ENCODE results near the gene KCNIP4.

KCNIP4 gene

DNA sequence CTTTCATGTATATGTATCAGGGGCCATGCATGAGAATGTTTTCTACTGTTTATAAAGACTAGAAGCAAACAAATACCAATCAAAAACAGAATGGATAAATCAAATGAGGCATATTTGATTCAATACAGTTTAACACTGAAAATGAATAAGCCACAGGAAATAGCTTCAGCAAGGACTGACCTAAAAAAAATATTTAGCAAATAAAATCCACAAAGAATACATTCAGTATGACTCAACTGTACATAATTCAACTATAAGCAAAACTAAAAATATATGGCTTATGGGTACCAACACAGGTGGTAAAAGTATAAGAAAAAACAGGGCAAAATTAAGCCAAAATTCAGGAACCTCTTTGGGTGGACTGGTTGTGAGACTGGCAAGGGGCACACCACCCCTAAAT lies 112.9 kb downstream of the KCNIP4 start:
- DNase-seq, result no peak

DNA sequence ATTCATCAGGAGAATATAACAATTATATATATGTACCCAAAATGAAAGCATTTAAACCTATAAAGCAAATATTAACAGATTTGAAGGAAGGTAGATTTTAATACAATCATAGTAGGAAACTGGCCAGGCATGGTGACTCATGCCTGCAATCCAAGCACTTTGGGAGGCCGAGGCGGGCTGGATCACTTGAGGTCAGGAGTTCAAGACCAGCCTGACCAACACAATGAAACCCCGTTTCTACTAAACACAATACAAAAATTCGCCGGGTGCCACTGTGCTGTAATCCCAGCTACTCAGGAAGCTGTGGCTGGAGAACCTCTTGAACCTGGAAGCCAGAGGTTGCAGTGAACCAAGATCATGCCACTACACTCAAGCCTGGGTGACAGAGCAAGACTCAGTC lies 118.3 kb downstream of the KCNIP4 start:
- no peak for DNase-seq

DNA sequence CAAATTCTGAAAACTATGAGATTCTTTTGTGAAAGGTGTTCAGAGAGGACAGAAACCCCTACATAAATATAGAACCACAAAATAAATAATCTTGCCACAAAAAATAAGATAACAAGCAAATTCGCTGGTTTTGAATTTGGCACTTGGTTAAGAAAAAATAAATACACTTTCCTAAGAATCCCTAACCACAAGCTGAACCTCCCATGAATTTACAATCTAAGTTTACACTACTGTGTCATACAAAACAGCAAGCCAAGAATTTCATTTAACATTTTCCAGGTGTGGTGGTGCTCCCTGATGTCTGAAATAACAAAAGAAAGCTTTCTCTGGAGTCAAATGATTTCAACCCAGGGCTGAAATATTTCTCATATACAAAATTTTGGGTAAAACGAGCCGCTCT lies 121.0 kb downstream of the KCNIP4 start:
- no peak for DNase-seq

DNA sequence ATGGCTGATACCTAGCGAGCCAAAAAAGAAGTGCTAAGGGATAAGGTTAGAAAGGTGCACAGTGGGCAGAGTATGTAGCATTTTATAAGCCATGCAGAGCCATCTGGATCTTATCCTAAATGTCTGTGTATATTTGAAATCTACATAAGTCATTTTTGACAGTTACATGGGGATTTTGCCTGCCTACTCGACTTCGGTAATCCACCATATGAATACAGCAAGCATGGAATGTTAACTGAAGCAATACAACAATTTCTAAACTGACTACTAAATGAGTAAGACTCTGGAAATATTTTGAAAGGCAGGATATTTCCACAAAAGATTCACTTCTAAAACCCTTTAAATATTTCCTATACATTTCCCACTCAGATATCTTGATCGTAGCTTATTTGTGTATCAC lies 122.5 kb downstream of the KCNIP4 start:
- no peak for DNase-seq

DNA sequence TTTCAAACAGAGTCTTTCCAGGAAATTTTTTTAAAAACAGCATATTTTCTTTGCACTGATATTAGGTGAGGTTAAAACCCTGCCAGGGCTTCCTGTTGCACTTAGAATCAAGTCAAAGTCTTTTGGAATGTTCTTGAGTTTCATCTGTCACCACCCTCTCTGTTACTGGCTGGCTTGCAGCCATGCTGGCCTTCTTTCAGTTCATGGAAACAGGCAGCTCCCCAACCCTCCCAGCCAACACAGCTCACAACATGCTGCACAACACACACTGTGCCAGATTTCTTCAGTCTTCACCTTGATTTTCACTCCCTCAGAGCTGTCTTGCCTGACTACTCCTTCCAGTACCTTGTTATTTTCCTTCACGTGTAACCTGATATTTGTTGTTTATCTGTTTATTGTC lies 129.5 kb downstream of the KCNIP4 start:
- no peak for DNase-seq

DNA sequence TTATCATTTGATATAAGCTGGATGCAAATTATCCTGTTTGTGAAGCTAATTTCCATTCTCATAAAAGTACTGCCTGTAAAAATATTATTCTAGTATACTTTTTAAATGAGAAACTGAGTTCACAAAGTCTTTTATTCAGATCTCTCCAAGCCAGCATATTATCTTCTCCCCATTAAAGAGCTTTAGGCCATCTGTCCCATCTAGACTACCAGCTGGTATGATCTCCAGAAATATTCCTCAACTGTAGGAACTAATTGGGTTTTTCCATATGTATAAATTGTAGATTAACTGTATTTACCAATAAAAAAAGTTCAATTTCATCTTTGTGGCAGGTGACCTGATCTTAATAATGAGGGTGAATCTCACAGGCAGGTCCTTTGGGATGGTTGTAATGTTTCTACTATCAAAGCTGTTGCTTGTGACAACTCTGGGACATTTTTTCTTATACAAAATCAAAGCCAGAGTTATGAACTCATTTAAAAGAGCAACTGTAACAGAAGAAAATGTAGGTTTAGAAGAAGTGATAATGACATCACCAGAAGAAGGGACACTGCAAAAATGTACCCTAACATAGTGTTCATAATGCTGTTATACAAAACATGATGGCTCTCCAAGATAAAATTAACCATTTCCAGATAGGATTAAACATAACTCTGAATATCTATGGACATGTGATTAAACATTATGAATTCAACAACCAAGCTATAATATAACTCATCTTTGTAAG lies 132.8 kb downstream of the KCNIP4 start:
- DNase-seq, result no peak

DNA sequence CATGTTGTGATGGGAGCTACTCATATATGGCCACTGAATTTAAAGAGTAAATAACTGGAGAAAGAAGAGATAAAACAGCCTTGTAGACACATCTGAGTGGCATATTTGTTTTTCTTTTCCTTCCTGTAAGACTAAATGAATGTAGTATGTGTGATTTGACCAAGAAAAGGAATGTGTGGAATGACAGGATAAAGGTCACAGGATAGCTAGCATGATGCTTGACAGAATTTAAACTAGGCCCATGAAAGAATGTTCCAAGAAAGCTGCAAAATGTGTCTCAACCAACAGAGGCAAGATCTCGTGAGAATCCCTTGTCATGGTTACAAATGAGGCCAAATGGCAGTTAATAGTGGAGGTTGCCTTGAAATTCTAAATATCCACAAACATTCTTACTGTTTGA lies 137.0 kb downstream of the KCNIP4 start:
- DNase-seq, result no peak

DNA sequence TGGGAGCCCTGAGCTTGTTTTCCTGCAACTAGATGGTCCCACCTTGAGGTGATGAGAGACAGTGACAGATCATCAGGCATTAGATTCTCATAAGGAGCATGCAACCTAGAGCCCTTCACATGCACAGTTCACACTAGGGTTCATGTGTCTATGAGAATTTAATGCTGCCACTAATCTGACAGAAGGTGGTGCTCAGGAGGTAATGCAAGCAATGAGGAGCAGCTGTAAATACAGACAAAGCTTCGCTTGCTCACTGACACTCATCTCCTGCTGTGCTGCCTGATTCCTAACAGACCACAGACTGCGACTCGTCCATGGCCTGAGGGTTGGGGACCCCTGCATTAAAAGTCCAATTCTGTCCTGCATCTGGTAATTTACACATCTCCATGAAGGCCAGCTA lies 141.6 kb downstream of the KCNIP4 start:
- DNase-seq, result no peak

DNA sequence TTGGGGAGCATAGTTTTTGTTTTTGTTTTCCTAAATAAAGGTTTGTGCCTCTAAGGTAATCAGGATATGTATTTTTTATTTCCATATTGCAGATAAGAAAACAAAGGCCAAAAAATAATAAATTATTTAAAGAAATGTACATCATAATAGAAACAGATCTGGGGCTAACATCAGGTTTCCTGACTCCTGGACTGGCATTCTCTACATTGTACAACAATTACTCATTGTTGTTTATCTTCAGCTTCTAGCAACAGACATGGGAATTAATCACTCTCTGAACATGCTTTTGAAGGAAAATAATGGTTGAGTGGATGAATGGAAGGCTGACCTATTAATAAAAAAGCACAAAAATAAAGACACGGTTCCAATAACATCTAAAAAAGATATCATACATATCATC lies 146.2 kb downstream of the KCNIP4 start:
- no peak for DNase-seq

DNA sequence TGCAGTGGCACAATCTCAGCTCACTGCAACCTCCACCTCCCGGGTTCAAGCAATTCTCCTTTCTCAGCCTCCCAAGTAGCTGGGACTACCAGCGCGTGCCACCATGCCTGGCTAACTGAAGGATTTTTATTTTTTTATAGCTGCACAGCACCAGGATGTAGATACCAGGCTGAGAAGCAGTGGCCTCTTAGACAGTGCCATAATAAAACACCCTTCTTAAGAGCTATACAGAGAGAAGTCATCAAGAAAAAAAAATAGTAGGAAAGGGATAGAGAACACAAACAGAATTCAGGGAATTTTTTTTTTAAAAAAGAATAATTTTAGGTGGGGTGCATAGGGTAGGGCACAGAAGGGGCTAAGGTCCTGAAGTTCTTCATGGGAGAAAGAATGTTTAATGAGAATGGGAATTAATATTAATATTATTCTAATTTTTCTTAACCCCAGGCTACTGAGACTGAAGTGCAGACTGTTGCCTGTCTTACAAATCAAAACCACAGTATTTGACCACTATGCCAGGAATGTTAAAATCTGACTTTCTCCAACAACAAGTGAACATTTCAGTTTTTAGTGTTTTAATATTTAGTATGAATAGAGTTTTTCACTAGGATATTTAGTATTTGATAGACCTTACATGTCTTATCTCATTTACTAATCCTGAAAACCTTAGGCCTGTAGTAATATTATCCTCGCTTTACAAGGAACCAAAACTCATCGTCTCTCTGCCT lies 146.7 kb downstream of the KCNIP4 start:
- DNase-seq, result no peak

DNA sequence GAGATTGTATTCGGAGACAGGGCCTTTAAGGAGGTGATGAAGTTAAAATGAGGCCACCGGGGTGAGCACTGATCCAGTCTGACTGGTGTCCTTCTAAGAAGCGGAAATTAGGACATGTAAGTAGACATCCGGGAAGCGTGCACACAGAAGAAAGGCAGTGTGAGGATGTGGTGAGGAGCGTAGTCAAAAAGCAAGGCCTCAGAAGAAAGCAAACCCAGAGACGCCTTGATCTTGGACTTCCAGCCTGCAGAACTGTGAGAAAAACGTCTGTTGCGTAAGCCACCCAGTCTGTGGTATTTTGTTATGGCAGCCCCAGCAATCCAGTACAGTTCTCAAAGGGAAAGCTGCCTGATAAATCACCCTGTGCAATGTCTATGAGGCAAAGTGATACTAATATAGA lies 153.5 kb downstream of the KCNIP4 start:
- no peak for DNase-seq

DNA sequence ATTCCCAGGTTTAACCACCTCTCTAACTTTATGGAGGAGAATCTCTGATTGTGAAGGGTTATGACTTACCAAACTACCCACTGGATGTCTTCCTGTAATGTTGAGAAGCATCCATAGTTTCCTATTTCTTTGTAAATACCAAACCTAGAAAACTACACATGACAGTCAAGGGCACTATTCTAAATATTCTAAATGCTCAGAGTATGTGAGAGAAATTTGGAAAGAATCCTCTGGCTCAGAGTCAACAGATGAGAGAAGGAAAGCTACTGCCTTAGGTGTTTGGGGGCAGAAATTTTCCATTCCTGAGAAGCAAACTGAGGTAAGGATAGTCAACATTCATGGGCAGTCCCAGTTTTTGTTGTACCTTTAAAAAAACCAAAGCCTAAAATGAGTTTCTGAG lies 155.8 kb downstream of the KCNIP4 start:
- DNase-seq, result no peak

DNA sequence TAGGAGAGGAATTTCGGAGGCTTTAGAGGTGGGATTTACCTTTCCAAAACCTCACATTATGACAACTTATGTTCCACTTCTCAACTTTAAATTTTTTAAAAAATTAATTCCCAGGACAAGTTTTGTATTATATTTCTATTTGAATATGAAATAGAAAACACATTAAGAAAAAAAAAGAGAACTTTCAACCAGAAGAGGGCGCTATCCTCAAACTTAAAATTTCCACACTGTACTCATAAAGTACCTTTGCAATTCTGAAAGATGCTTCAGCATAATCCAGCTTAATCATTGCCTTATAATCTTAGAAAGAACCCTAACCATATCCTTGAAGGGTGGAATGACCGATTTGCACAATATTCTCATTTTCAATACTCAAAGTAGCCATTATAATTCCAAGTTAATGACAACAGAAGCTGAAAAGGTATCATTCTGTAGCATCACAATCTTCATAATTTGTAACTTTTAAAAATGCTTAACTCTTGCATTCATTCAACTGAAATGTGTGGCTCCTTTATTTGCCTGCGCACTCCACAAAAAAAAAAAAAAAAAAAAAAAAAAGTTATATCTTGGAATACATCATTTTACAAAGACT lies 158.0 kb downstream of the KCNIP4 start:
- DNase-seq, result peak; percentile 3

DNA sequence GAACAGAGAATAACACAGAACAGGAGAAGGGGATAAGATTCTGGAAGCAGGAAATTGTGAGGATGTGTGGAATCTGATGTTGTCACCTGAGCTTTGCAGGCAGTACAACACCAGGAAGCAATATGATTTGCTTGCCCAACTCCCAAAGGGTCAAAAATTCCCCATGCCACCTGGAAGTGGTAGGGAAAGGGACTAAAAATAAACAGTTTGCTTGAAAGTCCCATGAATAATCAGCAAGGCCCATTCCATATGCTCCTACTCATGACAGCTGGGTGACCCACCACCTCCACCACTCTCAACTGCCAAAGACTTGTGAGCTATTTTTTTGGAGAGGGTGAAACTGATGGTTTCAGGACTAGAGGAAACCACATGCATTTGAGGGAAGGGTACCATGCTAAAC lies 168.4 kb downstream of the KCNIP4 start:
- DNase-seq, result no peak

DNA sequence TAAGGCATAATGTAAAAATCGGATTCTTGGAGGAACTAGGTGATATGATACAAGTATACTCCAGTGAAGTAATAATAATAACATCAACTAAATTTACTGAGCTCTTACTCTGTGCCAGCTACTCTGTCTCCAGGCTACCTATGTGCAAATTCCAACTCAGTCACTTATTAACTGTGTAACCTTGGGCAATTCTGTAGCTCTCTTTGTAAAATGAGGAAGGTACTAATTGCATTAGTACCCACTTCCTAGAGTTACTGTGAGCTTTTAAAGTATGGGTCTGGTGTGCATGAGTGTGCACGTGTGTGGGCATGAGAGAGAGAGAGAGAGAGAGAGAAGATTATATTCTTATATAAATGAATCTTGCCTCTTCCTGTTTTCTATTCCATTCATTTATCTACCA lies 169.9 kb downstream of the KCNIP4 start:
- no peak for DNase-seq

DNA sequence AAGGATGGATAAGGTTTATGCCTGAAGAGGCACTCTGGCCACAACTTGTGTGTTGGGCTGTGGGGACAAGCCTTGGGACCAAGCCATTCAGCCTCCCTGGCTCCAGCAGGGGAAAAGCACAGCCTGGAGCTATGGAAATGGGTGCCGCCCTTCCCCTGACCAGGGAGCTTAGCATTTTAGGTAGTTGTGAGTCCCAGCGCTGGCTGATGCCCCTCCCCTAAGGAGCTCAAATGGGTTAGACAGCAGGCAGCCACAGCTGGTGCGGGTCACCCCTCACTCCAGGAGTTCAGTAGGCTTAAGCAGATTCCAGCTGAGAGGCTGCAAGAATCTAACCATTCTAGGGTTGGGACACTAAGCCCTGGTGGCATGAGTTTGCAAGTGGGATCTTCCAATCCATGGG lies 172.9 kb downstream of the KCNIP4 start:
- DNase-seq, result no peak

DNA sequence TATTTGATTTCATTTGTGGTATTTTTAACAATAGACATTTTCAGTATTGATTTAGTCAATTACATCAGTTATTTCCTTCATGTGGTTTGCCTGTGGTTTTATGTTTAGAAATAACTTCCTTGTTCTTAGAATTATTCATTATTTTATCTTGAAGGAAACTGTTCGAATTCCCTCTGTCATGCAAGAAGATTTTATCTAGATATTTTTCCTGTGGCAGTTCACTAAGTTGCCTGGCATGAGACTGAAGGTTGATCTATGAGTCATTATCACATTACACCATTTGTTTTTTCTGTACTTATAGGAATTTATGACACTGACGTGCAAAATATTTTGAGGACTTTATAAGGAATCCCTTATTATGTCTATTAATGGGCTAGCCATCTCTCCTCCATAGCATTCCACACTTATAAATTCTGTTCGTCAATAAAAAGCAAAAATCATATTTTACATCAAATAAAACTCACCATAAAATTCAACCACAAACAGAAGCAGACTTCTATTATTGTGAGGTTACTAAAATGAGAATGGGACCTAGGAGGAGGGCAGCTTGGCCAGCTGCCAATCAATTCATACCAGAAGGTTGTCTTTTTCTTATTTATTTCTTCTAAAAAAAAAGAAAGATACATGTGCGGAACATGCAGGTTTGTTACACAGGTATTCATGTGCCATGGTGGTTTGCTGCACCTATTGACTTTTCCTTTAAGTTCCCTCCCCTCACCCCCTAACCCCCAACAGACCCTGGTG lies 179.0 kb downstream of the KCNIP4 start:
- no peak for DNase-seq

DNA sequence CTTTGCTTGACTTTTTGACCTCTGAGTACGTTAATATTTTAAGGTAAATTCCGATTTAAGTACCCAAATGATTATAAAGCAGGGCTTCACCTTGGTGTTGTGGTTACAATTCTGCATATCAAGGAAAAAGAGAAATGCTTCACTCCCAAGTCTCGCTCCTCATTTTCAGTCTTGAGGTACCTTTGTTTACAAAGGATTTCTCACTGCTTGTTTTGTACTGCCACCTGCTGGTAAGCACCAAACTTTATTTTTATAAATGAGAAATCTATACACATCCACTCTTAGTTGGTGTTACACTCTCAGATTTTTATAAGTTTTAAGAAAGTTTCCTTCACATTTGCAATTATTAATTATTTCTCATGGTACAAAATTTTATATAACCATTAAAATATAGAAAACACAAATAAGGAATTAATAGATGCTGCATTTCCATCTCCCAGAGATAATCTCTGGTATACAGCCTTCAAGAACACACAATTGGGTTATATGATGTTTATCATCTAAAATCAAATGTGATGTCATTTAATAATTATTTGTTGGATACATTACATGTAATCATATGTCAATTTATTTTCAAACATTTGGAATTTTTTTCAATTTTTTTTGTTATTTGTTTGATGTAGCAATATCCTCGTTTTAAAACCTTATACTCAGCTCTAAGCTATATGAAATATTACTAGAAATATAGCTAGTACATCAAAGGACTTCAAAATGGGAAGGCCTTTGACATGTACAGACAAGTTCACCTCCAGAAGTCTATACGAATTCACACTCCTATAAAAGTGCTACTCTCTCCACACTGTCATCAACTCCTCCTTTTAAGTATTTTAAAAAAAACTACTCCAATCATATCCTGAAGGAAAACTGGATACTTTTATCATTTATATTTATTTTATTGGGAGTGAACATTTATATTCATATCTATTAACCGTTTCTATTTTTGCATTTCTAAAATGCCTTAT lies 179.9 kb downstream of the KCNIP4 start:
- DNase-seq, result no peak

DNA sequence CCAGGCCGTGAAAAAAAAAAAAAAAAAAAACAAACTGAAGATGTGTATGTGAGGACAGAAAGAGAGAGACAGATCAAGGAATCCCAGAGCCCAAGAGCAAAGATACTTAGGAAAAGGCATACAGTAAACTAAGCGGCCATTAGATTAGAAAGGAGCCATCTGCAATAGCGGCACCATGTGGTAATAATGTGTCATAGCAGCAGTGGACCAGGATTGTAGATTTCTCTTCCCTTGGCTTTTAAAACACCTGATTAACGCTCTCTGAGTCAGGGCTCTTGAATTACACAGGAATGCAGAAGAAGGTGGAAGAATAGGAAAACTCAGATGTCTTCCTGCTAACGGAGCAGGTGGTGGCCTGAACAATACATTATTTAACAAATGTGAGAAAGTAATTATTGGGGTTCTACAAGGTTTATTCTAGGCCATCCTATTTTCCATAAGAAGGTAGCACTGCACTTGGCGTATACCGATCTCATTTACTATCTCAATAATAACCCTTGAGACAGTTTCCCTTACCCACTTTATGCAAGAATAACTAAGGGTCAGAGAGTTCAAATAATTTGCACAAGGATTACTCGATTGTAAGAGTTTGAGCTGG lies 182.7 kb downstream of the KCNIP4 start:
- no peak for DNase-seq

DNA sequence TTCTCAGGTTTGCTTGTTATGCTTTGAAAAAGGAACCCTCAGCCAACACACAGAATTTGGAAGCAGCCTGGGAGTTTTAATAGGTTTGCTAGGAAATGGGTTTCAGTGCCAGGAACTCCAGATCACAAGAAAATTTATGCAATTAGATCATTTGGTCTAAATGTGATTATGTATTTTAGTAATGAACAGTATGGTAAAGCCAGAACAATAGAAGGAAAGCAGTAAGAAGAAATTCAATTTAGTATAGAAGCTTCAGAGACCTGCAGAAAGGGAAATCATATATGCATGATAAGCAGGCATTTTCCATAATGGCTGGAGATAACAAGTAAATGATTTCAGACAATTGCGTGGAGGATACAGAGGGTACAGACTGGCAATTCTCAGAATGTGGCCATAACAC lies 184.7 kb downstream of the KCNIP4 start:
- DNase-seq, result no peak

DNA sequence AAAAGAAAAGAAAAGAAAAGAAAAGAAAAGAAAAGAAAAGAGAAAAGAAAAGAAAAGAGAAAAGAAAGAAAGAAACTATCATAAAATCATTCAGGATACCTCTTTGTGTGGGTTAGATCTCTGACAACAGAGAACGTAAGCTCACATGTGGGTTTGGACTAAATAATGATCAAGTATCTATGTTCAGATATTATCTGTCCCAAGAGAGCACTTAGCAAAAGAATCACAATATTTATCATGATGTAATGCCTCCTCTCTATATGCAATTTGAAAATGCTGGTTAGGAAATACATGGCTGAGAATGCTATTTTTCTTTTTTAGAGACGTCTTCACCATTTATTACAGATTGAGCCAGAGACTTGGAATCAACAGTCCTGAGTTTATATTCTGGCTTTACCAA lies 191.3 kb downstream of the KCNIP4 start:
- DNase-seq, result no peak
